OCI-LY1 (cell line): Measurements from ENCODE around the gene PCGF3.
"Not testable (repeated sequence)": the region's sequence is repeated elsewhere in the genome, so short reads cannot be mapped to it uniquely, and the experiment has no call there.

ENCODE experiments used
- H2AFZ ChIP-seq: fragments of 200-600 bp; sonication (generic), shearing (Covaris generic); 2 replicates; pipeline ENCODE4 v1.6.0; 2014; ENCODE audit warnings: antibody characterized with exemption, mild to moderate bottlenecking, low read length
- H3F3A ChIP-seq: fragments of 200-600 bp; sonication (generic), shearing (Covaris generic); 2 replicates; pipeline ENCODE4 v1.6.0; 2014; ENCODE audit warnings: mild to moderate bottlenecking, antibody characterized with exemption, low read length, moderate library complexity; ENCODE audit not compliant: insufficient read depth
- H3K27ac ChIP-seq: fragments of 200-600 bp; sonication (generic); 2 replicates; pipeline ENCODE4 v1.5.1; 2014; ENCODE audit warnings: low read length, mixed run types, mild to moderate bottlenecking, low read depth; ENCODE audit not compliant: poor library complexity, severe bottlenecking
- H3K27me3 ChIP-seq: fragments of 200-600 bp; sonication (generic); 2 replicates; pipeline ENCODE4 v1.6.0; 2014; ENCODE audit warnings: antibody characterized with exemption, mild to moderate bottlenecking, low read length, moderate library complexity; ENCODE audit not compliant: insufficient read depth
- H3K36me3 ChIP-seq: fragments of 200-600 bp; sonication (generic); 2 replicates; pipeline ENCODE4 v1.6.1; 2014; ENCODE audit warnings: mild to moderate bottlenecking, antibody characterized with exemption, low read length, moderate library complexity, mixed read lengths; ENCODE audit not compliant: insufficient read depth
- H3K4me1 ChIP-seq: fragments of 200-600 bp; sonication (generic); 2 replicates; pipeline ENCODE4 v1.5.1; 2014; ENCODE audit warnings: mild to moderate bottlenecking, low read length, moderate library complexity; ENCODE audit not compliant: insufficient read depth, severe bottlenecking
- H3K4me2 ChIP-seq: fragments of 200-600 bp; sonication (generic), shearing (Covaris generic); 2 replicates; pipeline ENCODE4 v1.6.1; 2014; ENCODE audit warnings: low read length
- H3K4me3 ChIP-seq: fragments of 200-600 bp; sonication (generic); 2 replicates; pipeline ENCODE4 v1.5.1; 2014; ENCODE audit warnings: low read length, low read depth, mild to moderate bottlenecking, mixed read lengths; ENCODE audit not compliant: poor library complexity, severe bottlenecking
- H3K79me2 ChIP-seq: fragments of 200-600 bp; shearing (Covaris generic); 2 replicates; pipeline ENCODE4 v1.6.1; 2016; ENCODE audit warnings: mixed run types, low read length, mixed read lengths; ENCODE audit not compliant: insufficient read depth
- H3K9ac ChIP-seq: fragments of 200-600 bp; sonication (generic), shearing (Covaris generic); 2 replicates; pipeline ENCODE4 v1.6.1; 2014; ENCODE audit warnings: mild to moderate bottlenecking, low read length, mixed read lengths
- H3K9me2 ChIP-seq: fragments of 200-600 bp; sonication (generic), shearing (Covaris generic); 2 replicates; pipeline ENCODE4 v1.6.1; 2014; ENCODE audit warnings: low read depth, mild to moderate bottlenecking, low read length, mixed read lengths
- H3K9me3 ChIP-seq: fragments of 200-600 bp; shearing (Covaris generic); 2 replicates; pipeline ENCODE4 v1.6.1; 2014; ENCODE audit warnings: low read length, mixed read lengths
- H4K20me1 ChIP-seq: fragments of 200-600 bp; sonication (generic), shearing (Covaris generic); 2 replicates; pipeline ENCODE4 v1.6.0; 2016; ENCODE audit warnings: mild to moderate bottlenecking, low read length; ENCODE audit not compliant: insufficient read depth
- CTCF ChIP-seq: fragments of 200-600 bp; sonication (generic), shearing (Covaris generic); IDR thresholded peaks from 2 replicates; pipeline ENCODE4 v1.5.1; 2017; ENCODE audit warnings: mild to moderate bottlenecking, antibody characterized with exemption, low read length, moderate library complexity, mixed read lengths
- EZH2 ChIP-seq: fragments of 200-600 bp; sonication (generic), shearing (Covaris generic); IDR thresholded peaks from 2 replicates; pipeline ENCODE4 v1.8.0; 2017; ENCODE audit warnings: borderline replicate concordance, mixed run types, mild to moderate bottlenecking, antibody characterized with exemption, low read length, moderate library complexity, mixed read lengths

Gene PCGF3

GRCh38 chr4:727576-727975 lies 21.9 kb downstream of the PCGF3 start:
- Histone ChIP-seq H3K27ac (no peak overlapping the region), H3K79me2 (no peaks in the 10 kb centered on the region), H3K9me3 (no peaks in the 10 kb centered on the region), H4K20me1 (no peaks in the 10 kb centered on the region), H3K9ac (no peak overlapping the region), H3K36me3 (peaks cover 7% of the 10 kb centered on the region), H3F3A (no peaks in the 10 kb centered on the region), H3K4me2 (no peak overlapping the region), H3K27me3 (no peaks in the 10 kb centered on the region), H3K4me1 (no peaks in the 10 kb centered on the region), H2AFZ (no peak overlapping the region), H3K9me2 (no peaks in the 10 kb centered on the region), H3K4me3 (no peak overlapping the region)
- no peak for TF ChIP-seq CTCF
- TF ChIP-seq EZH2 = no peak

GRCh38 chr4:729336-730315 lies 24.0 kb downstream of the PCGF3 start:
- Histone ChIP-seq H3K4me2 (no peak overlapping the region), H3K4me1 (no peaks in the 10 kb centered on the region), H3K9me3 (no peaks in the 10 kb centered on the region), H3K27me3 (no peaks in the 10 kb centered on the region), H3K9me2 (no peaks in the 10 kb centered on the region), H3K79me2 (no peaks in the 10 kb centered on the region), H3K27ac (no peak overlapping the region), H3F3A (no peaks in the 10 kb centered on the region), H3K4me3 (no peak overlapping the region), H3K9ac (no peak overlapping the region), H2AFZ (no peak overlapping the region), H3K36me3 (peaks cover 27% of the 10 kb centered on the region), H4K20me1 (no peaks in the 10 kb centered on the region)
- TF ChIP-seq CTCF (no peak), EZH2 (no peak)

- H3K27me3 ChIP-seq = no peaks in the 10 kb centered on the region
- no peaks in the 10 kb centered on the region for H4K20me1 ChIP-seq
- H3K36me3 ChIP-seq = peaks cover 31% of the 10 kb centered on the region
- no peaks in the 10 kb centered on the region for H3F3A ChIP-seq
- H3K4me2 ChIP-seq = no peak overlapping the region
- no peaks in the 10 kb centered on the region for H3K9me3 ChIP-seq
- no peaks in the 10 kb centered on the region for H3K79me2 ChIP-seq
- no peak overlapping the region for H3K27ac ChIP-seq
- no peak for TF ChIP-seq CTCF
- H3K9me2 ChIP-seq = no peaks in the 10 kb centered on the region
- H3K4me3 ChIP-seq = no peak overlapping the region
- no peak overlapping the region for H3K9ac ChIP-seq
- no peaks in the 10 kb centered on the region for H3K4me1 ChIP-seq
- no peak overlapping the region for H2AFZ ChIP-seq
Measured at GRCh38 chr4:730511-730910, 24.9 kb downstream of the PCGF3 start.

- H3K4me2 ChIP-seq = not testable (repeated sequence)
Measured at GRCh38 chr4:730946-731904, 25.6 kb downstream of the PCGF3 start.

GRCh38 chr4:731954-732353 lies 26.3 kb downstream of the PCGF3 start:
- peaks cover 31% of the 10 kb centered on the region for H3K36me3 ChIP-seq
- not testable (repeated sequence) for H3K9me2 ChIP-seq, H3K4me2 ChIP-seq, H3K9ac ChIP-seq, H3K79me2 ChIP-seq, H3K9me3 ChIP-seq, H2AFZ ChIP-seq, H3K4me3 ChIP-seq, H4K20me1 ChIP-seq, H3K27me3 ChIP-seq, H3K4me1 ChIP-seq, H3F3A ChIP-seq, H3K27ac ChIP-seq

More at GRCh38 chr4:730946-731904, 25.6 kb downstream of the PCGF3 start:
- H3K9ac ChIP-seq, H3F3A ChIP-seq, H3K4me3 ChIP-seq, H3K79me2 ChIP-seq, H3K27me3 ChIP-seq, H3K9me3 ChIP-seq, H3K4me1 ChIP-seq, H3K27ac ChIP-seq, H4K20me1 ChIP-seq, H3K9me2 ChIP-seq, H2AFZ ChIP-seq: not testable (repeated sequence)
- H3K36me3 ChIP-seq = peaks cover 31% of the 10 kb centered on the region
